ENCODE results near the gene ACMSD. TPM values are rescaled to one million over a fixed set of nuclear protein-coding genes. Genes with fewer than 3 reads are reported as not detected.
"Not testable (repeated sequence)": the region's sequence is repeated elsewhere in the genome, so short reads cannot be mapped to it uniquely, and the experiment has no call there.

Gene ACMSD
- polyA plus RNA-seq (ENCODE audit: low read depth in 6 of 6): not detected

- Mint-ChIP-seq H3K4me3 (no peak within 1 kb of the TSS), H3K27ac (no peak within 1 kb of the TSS), H3K36me3 (peaks cover 0 to 17% of the 10 kb centered on the region in 2 donors), H3K27me3 (peaks cover 0 to 17% (median 11%) of the 10 kb centered on the region in 3 donors), H3K9me3 (peaks cover 8 to 25% (median 22%) of the 10 kb centered on the region in 7 donors), H3K4me1 (no peaks in the 10 kb centered on the region)
- DNase-seq (no peak), ATAC-seq (ENCODE audit: low read depth in 2 of 2) (no peak)
Measured at GRCh38 chr2:134838143-134838620, at the start of gene ACMSD. Gene ACMSD, plus strand, starts transcription at chr2:134838616. Its CDS starts 67 bp downstream, at chr2:134838683.

GRCh38 chr2:134790487-134790886 is 47.9 kb upstream of the ACMSD start:
- peaks cover 0 to 4% (median 0%) of the 10 kb centered on the region in 7 donors for H3K9me3 Mint-ChIP-seq
- no peaks in the 10 kb centered on the region for H3K36me3 Mint-ChIP-seq
- H3K27ac Mint-ChIP-seq: no peak overlapping the region
- ATAC-seq (ENCODE audit: low read depth in 2 of 2) (no peak), DNase-seq (no peak)
- H3K4me3 Mint-ChIP-seq: no peak overlapping the region
- peaks cover 4 to 8% (median 6%) of the 10 kb centered on the region in 3 donors for H3K27me3 Mint-ChIP-seq
- no peaks in the 10 kb centered on the region for H3K4me1 Mint-ChIP-seq

DNA sequence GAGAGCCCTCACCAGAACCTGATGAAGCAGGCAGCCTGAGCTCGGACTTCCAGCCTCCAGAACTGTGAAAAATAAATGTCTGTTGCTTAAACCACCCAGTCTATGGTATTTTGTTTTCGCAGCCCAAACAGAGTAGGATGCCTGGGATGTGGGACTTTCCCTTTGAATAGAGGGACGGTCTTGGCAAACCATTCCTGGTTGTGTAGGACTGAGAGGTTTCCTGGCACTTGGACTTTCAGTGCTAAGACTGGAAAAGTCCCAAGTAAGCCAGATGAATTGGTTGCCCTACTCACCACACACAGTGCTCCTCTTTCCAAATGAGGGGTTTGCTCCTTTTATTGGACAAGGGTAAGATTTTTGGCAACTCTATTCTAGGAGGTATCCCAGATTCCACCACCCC is 46.8 kb upstream of the ACMSD start:
- Mint-ChIP-seq H3K9me3 (peaks cover 0 to 6% (median 2%) of the 10 kb centered on the region in 7 donors), H3K27ac (no peak overlapping the region), H3K4me3 (no peak overlapping the region), H3K36me3 (no peaks in the 10 kb centered on the region), H3K27me3 (peaks cover 4 to 15% (median 6%) of the 10 kb centered on the region in 3 donors), H3K4me1 (no peaks in the 10 kb centered on the region)
- ATAC-seq (ENCODE audit: low read depth in 2 of 2): no peak
- DNase-seq: no peak

- H3K4me3 Mint-ChIP-seq: no peak overlapping the region
- ATAC-seq (ENCODE audit: low read depth in 2 of 2) (no peak), DNase-seq (no peak)
- no peaks in the 10 kb centered on the region for H3K4me1 Mint-ChIP-seq
- H3K9me3 Mint-ChIP-seq: peaks cover 0 to 5% (median 0%) of the 10 kb centered on the region in 7 donors
- no peak overlapping the region for H3K27ac Mint-ChIP-seq
- H3K36me3 Mint-ChIP-seq: no peaks in the 10 kb centered on the region
- peaks cover 4 to 19% (median 6%) of the 10 kb centered on the region in 3 donors for H3K27me3 Mint-ChIP-seq
Measured at GRCh38 chr2:134792186-134792585, 46.2 kb upstream of the ACMSD start.

- H3K27me3 Mint-ChIP-seq: peaks cover 3 to 18% (median 6%) of the 10 kb centered on the region in 3 donors
- no peak for DNase-seq
- H3K4me1 Mint-ChIP-seq: no peaks in the 10 kb centered on the region
- no peak for ATAC-seq (ENCODE audit: low read depth in 2 of 2)
- no peaks in the 10 kb centered on the region for H3K36me3 Mint-ChIP-seq
- no peak overlapping the region for H3K27ac Mint-ChIP-seq
- peaks cover 0 to 6% (median 3%) of the 10 kb centered on the region in 7 donors for H3K9me3 Mint-ChIP-seq
- no peak overlapping the region for H3K4me3 Mint-ChIP-seq
Measured at GRCh38 chr2:134795765-134796164, 42.7 kb upstream of the ACMSD start.

DNA sequence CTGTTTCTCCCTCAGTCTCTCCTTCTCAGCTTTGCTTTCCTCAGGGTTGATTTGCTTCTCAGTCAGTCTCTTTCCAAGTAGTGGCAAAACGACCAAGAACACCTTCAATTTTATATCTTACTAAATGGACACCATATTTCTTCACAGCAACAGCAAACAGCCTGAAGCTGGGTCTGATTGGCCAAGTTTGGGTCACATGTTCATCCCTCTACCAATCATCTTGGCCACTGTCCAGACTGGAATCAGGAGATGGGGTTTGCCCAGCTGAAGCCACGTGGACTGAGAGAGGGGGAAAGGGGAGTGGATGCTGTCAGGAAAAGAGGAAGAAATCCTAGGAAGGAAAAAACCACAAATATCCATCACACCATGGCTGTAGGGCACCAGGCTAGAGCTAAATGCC is 42.0 kb upstream of the ACMSD start:
- Mint-ChIP-seq H3K4me1 (no peaks in the 10 kb centered on the region), H3K36me3 (no peaks in the 10 kb centered on the region), H3K27ac (no peak overlapping the region), H3K9me3 (peaks cover 0 to 10% (median 4%) of the 10 kb centered on the region in 7 donors), H3K27me3 (peaks cover 3 to 18% (median 6%) of the 10 kb centered on the region in 3 donors), H3K4me3 (no peak overlapping the region)
- no peak for DNase-seq
- ATAC-seq (ENCODE audit: low read depth in 2 of 2): no peak

GRCh38 chr2:134799936-134800335 is 38.5 kb upstream of the ACMSD start:
- DNase-seq (no peak), ATAC-seq (ENCODE audit: low read depth in 2 of 2) (no peak)
- Mint-ChIP-seq H3K36me3 (peaks cover 0 to 5% of the 10 kb centered on the region in 2 donors), H3K9me3 (peaks cover 0 to 31% (median 12%) of the 10 kb centered on the region in 7 donors), H3K27me3 (peaks cover 0 to 18% (median 3%) of the 10 kb centered on the region in 3 donors), H3K4me3 (no peak overlapping the region), H3K27ac (no peak overlapping the region), H3K4me1 (no peaks in the 10 kb centered on the region)

DNA sequence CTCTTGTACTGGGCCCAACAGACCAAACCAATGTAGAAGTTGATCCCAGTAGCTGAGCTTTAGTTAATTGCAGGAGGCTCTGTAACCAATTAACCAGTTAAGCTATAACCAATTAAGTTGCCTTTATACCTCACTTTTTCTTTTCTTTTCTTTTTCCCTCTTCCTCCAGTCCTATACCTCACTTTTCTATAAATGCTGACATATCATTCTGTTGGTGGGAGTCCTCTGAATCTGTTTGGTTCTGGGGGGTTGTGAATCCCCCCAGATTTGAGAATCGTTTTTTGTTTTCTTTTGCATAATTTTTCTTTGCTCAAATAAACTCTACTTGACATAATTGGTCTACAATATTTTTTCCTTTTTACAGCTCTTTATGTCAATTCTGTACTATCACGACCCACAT is 38.1 kb upstream of the ACMSD start:
- Mint-ChIP-seq H3K27ac (no peak overlapping the region), H3K4me3 (no peak overlapping the region), H3K9me3 (peaks cover 0 to 35% (median 15%) of the 10 kb centered on the region in 7 donors), H3K36me3 (peaks cover 0 to 5% of the 10 kb centered on the region in 2 donors), H3K4me1 (no peaks in the 10 kb centered on the region), H3K27me3 (peaks cover 0 to 18% (median 3%) of the 10 kb centered on the region in 3 donors)
- DNase-seq (no peak), ATAC-seq (ENCODE audit: low read depth in 2 of 2) (no peak)

GRCh38 chr2:134803609-134804405 is 34.6 kb upstream of the ACMSD start:
- H3K4me3 Mint-ChIP-seq; H3K4me1 Mint-ChIP-seq; DNase-seq; H3K27ac Mint-ChIP-seq; ATAC-seq (ENCODE audit: low read depth in 2 of 2); H3K27me3 Mint-ChIP-seq; H3K36me3 Mint-ChIP-seq: not testable (repeated sequence)
- H3K9me3 Mint-ChIP-seq: peaks cover 5 to 43% (median 17%) of the 10 kb centered on the region in 7 donors

DNA sequence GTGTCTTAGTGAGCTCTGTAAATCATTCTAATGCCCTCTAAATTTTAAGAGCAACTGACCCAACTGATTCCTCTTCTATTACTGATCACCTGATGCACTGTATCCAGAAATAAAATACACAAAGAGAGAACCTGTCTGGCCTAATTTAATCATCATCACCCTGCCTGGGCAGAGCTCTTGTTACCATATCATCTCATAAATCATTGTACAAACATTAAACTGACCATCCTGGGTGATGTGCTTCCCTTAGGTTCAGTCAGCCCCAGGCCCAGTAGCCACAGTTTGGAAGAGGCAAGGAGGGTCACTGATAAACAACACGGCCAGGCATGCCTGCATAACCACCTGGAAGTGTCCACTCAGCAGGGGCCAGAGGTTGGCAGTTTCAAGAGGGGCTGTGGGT is 22.7 kb upstream of the ACMSD start:
- ATAC-seq (ENCODE audit: low read depth in 2 of 2): no peak
- Mint-ChIP-seq H3K36me3 (peaks cover 0 to 10% of the 10 kb centered on the region in 2 donors), H3K27me3 (peaks cover 0 to 14% (median 8%) of the 10 kb centered on the region in 3 donors)

GRCh38 chr2:134818321-134818720 is 20.1 kb upstream of the ACMSD start:
- ATAC-seq (ENCODE audit: low read depth in 2 of 2) (no peak), DNase-seq (no peak)
- Mint-ChIP-seq H3K27ac (no peak overlapping the region), H3K36me3 (no peaks in the 10 kb centered on the region), H3K27me3 (peaks cover 7 to 24% (median 23%) of the 10 kb centered on the region in 3 donors), H3K4me3 (no peak overlapping the region), H3K4me1 (no peaks in the 10 kb centered on the region), H3K9me3 (peaks cover 0 to 2% (median 0%) of the 10 kb centered on the region in 7 donors)

More for the DNA sequence above, 22.7 kb upstream of the ACMSD start:
- Mint-ChIP-seq H3K27ac (no peak overlapping the region), H3K4me1 (no peaks in the 10 kb centered on the region), H3K9me3 (peaks cover 0 to 26% (median 16%) of the 10 kb centered on the region in 7 donors), H3K4me3 (no peak overlapping the region)
- DNase-seq: no peak

DNA sequence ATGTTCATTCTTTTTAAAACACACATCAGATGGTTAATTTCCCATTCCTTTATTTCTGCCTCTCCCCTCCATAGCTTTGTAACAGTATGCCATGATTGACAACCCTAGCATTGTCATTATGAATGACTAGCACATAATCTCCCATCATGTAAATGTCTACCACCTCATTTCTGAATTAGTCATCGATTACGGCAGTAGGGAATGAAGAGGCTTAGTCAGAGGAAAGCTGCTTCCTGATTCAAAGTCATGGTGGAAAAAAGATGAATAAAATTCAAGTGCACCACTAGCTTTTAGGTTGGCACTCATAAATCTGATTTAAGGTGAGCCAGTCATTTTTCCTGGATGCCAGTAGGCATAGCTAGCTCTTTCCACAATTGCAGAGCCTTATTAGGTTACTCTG is 19.1 kb upstream of the ACMSD start:
- DNase-seq: no peak
- H3K4me3 Mint-ChIP-seq: no peak overlapping the region
- H3K4me1 Mint-ChIP-seq: no peaks in the 10 kb centered on the region
- H3K27ac Mint-ChIP-seq: no peak overlapping the region
- no peak for ATAC-seq (ENCODE audit: low read depth in 2 of 2)
- H3K9me3 Mint-ChIP-seq: peaks cover 0 to 7% (median 4%) of the 10 kb centered on the region in 7 donors
- peaks cover 13 to 33% (median 22%) of the 10 kb centered on the region in 3 donors for H3K27me3 Mint-ChIP-seq
- peaks cover 0 to 4% of the 10 kb centered on the region in 2 donors for H3K36me3 Mint-ChIP-seq

DNA sequence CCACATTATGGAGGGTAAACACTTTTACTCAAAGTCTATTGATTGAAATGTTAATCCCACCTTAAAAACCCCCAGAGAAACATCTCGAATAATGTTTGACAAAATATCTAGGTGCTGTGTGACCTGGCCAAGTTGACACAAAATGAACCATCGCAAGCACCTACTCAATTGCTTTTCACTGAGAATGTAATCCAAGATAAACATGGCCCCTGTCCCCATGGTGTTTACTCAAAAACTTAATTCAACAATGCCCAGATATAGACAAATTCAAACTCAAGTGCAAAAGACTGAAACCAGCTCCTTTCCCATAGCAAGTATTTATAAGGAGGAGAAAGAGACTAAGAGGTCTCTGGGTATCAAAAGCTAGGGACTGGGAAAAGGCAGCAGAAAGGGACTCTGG is 15.0 kb upstream of the ACMSD start:
- Mint-ChIP-seq H3K4me1 (no peaks in the 10 kb centered on the region), H3K9me3 (peaks cover 0 to 7% (median 4%) of the 10 kb centered on the region in 7 donors), H3K36me3 (peaks cover 0 to 8% of the 10 kb centered on the region in 2 donors), H3K27ac (no peak overlapping the region), H3K27me3 (peaks cover 15 to 29% (median 16%) of the 10 kb centered on the region in 3 donors), H3K4me3 (no peak overlapping the region)
- ATAC-seq (ENCODE audit: low read depth in 2 of 2): no peak
- no peak for DNase-seq

DNA sequence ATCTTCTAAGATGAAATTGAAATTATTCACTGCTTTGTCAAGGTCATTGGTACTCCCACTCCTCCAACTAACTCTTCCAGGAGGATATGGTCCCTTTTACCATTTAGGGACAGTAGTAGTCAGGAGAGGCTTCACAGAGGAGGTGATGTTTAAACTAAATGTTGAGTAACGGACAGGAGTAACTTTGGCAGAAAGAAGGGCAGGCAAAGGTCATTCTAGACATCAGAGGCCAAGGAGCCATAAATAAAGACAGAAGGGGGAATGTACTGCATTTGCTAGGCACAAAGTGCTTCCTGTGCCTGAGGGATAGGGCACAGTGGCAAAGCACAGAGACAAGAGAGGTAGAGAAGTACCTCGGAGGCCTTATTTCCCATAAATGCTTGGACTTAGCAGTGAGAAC is 14.6 kb upstream of the ACMSD start:
- H3K27ac Mint-ChIP-seq: no peak overlapping the region
- H3K4me3 Mint-ChIP-seq: no peak overlapping the region
- H3K27me3 Mint-ChIP-seq: peaks cover 15 to 29% (median 16%) of the 10 kb centered on the region in 3 donors
- H3K4me1 Mint-ChIP-seq: no peaks in the 10 kb centered on the region
- H3K9me3 Mint-ChIP-seq: peaks cover 0 to 7% (median 4%) of the 10 kb centered on the region in 7 donors
- ATAC-seq (ENCODE audit: low read depth in 2 of 2): no peak
- peaks cover 0 to 8% of the 10 kb centered on the region in 2 donors for H3K36me3 Mint-ChIP-seq
- DNase-seq: no peak
